C4-2B (cell line): ENCODE measurements around the gene ADPRH.

Experiments used
- H3K27ac ChIP-seq: fragments of 450-650 bp; 2 replicates; pipeline ENCODE4 v1.5.1; 2017
- CTCF ChIP-seq: fragments of 450-650 bp; conservative IDR thresholded peaks from 2 replicates; pipeline ENCODE4 v1.5.1; 2017; ENCODE audit warnings: mild to moderate bottlenecking
- ZFX ChIP-seq: fragments of 450-650 bp; IDR thresholded peaks from 2 replicates; pipeline ENCODE4 v1.6.1; 2017

Gene ADPRH

GRCh38 chr3:119637679-119638477 lies 58.6 kb downstream of the ADPRH start:
- no peak overlapping the region for H3K27ac ChIP-seq
- TF ChIP-seq CTCF (no peak), ZFX (no peak)
